ENCODE data around the gene UBE2G2. TPM values are rescaled to one million over a fixed set of nuclear protein-coding genes. Genes with fewer than 3 reads are reported as not detected.

The UBE2G2 gene
- total and polyA plus RNA-seq, 8 donors = 75.0 to 157 (median 131) TPM

DNA sequence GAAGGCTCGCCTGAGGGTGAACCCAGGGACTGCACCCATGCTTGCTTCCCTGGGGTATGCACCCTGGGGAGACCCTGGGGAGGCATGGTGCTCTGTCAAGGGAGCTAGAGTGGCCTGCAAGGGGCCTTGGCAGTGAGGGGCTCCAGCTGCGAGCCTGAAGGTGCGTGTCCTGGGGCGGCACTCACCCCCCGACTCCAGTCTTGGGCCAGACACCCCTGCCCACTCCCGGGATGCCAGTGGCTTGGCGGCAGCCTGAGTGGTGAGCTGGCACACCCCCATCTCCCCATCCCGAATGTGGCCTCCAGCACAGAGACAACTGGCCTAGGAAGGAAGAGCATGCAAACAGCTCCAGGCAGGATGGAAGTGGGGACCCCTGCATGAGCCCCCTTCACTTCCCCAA lies 13.6 kb upstream of the UBE2G2 start:
- Histone ChIP-seq H3K27me3 (no peaks in the 10 kb centered on the region), H3K36me3 (peaks cover 0 to 29% of the 10 kb centered on the region in 2 donors), H3K4me1 (peaks cover 0 to 43% of the 10 kb centered on the region in 2 donors), H3K4me3 (no peak overlapping the region), H3K9me3 (no peaks in the 10 kb centered on the region), H3K27ac (no peak overlapping the region)
- DNase-seq = no peak
- TF ChIP-seq, protein P1, sequence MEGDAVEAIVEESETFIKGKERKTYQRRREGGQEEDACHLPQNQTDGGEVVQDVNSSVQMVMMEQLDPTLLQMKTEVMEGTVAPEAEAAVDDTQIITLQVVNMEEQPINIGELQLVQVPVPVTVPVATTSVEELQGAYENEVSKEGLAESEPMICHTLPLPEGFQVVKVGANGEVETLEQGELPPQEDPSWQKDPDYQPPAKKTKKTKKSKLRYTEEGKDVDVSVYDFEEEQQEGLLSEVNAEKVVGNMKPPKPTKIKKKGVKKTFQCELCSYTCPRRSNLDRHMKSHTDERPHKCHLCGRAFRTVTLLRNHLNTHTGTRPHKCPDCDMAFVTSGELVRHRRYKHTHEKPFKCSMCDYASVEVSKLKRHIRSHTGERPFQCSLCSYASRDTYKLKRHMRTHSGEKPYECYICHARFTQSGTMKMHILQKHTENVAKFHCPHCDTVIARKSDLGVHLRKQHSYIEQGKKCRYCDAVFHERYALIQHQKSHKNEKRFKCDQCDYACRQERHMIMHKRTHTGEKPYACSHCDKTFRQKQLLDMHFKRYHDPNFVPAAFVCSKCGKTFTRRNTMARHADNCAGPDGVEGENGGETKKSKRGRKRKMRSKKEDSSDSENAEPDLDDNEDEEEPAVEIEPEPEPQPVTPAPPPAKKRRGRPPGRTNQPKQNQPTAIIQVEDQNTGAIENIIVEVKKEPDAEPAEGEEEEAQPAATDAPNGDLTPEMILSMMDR (IDR thresholded peaks at IDR 0.05) = no peak
- no peak for ATAC-seq
- intact Hi-C loops (cut with DNase I) = no loop called here

DNA sequence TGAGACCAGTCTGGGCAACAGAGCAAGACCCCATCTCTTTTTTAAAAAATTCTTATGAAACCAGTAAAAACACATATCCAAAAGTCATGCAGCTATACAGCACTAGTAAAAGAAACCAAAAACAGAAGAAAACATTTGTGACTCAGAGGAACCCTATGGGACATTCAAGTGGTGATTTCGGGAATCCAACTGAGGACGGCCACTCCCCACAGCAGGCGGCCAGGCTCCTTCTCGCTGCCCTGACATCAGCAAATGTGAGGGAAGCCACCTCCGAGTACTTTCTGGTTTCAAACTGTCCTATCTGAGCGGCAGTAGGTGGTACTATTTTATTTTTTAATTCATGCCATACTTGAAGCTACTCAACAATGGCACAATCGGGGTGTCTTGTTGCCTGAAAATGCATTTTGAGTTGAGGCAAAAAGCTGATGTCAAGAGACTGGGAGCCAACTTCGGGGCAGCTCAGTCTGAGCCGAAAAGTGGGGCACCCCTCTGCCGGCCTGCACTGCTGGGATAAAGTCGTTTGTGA lies 12.9 kb upstream of the UBE2G2 start:
- H3K9me3 ChIP-seq = no peaks in the 10 kb centered on the region
- intact Hi-C loops (cut with DNase I) = no loop called here
- TF ChIP-seq, protein P1 (IDR thresholded peaks at IDR 0.05) = no peak
- peaks cover 0 to 43% of the 10 kb centered on the region in 2 donors for H3K4me1 ChIP-seq
- DNase-seq (no peak), ATAC-seq (no peak)
- peaks cover 0 to 35% of the 10 kb centered on the region in 2 donors for H3K36me3 ChIP-seq
- no peak overlapping the region for H3K27ac ChIP-seq
- no peaks in the 10 kb centered on the region for H3K27me3 ChIP-seq
- H3K4me3 ChIP-seq = no peak overlapping the region

DNA sequence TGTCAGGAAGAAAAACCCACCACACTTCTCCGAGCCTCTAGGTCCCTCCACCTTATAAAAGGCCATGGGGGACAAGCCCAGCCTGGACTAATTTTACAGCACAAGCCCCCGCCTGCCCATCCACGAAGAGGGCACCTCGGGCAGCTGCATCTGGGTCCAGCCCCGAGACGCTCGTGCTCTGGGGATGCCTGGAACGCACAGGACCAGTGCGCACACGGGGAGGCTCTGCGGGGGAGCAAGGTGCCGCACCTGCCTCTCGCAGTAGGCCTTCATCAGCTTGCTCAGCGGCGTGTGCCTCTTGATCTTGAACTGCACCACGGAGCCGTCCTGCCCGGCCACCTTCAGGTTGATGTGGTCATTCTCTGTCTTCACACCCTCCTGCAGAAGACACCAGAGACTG lies 12.1 kb upstream of the UBE2G2 start:
- TF ChIP-seq, protein P1 (IDR thresholded peaks at IDR 0.05) = no peak
- no peak overlapping the region for H3K4me3 ChIP-seq
- H3K4me1 ChIP-seq = peaks cover 0 to 39% of the 10 kb centered on the region in 2 donors
- H3K36me3 ChIP-seq = peaks cover 0 to 44% of the 10 kb centered on the region in 2 donors
- intact Hi-C loops (cut with DNase I) = no loop called here
- DNase-seq = no peak
- no peaks in the 10 kb centered on the region for H3K9me3 ChIP-seq
- no peaks in the 10 kb centered on the region for H3K27me3 ChIP-seq
- no peak overlapping the region for H3K27ac ChIP-seq
- ATAC-seq = no peak

DNA sequence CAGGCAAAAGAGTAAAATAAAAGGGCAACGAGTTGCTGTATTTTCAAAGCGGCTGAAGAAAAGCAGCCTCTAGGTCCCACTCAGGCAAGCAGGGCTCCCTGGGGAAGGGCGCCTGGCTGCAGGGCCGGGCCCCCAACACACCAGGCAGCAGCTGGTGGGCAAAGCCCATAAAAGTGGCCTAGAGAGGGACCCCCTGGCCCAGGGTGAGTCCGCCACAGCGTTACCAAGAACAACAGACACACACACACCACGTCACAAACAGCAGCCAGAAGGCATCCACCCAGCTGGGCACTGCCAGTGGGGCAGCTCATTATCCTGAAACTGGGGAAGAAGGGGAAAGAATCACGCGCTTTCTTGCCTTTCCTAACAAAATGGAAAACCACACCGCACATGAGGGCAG lies 11.5 kb upstream of the UBE2G2 start:
- intact Hi-C loops (cut with DNase I) = no loop called here
- no peak for DNase-seq
- TF ChIP-seq, protein P1 (IDR thresholded peaks at IDR 0.05) = no peak

DNA sequence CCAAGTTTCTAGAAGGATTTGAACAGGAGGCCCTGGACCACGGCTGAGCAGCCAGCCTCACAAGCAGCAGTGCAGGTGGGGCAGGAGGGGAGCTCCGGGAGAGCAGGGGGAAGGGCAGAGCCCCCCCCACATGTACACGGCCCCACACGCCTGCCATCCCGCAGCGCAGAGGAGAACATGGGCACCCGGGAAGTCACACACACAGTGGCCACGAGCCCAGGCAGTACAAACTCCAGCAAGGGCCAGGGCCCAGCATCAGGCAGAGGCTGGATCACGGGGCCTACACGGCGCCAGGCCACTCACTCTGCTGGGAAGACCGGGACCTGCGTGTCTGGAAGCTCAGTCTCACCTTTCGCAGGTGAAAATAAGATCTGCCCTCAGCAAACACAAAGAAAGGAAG lies 11.0 kb upstream of the UBE2G2 start:
- TF ChIP-seq, protein P1 (IDR thresholded peaks at IDR 0.05) = no peak
- no peak for ATAC-seq
- Histone ChIP-seq H3K4me1 (peaks cover 0 to 34% of the 10 kb centered on the region in 2 donors), H3K36me3 (peaks cover 0 to 55% of the 10 kb centered on the region in 2 donors), H3K27me3 (no peaks in the 10 kb centered on the region), H3K27ac (no peak overlapping the region), H3K9me3 (no peaks in the 10 kb centered on the region), H3K4me3 (no peak overlapping the region)
- intact Hi-C loops (cut with DNase I) = no loop called here
- DNase-seq = no peak

More for the DNA sequence above, 11.5 kb upstream of the UBE2G2 start:
- H3K4me3 ChIP-seq = no peak overlapping the region
- peaks cover 0 to 34% of the 10 kb centered on the region in 2 donors for H3K4me1 ChIP-seq
- H3K27ac ChIP-seq = no peak overlapping the region
- H3K9me3 ChIP-seq = no peaks in the 10 kb centered on the region
- ATAC-seq = no peak
- H3K27me3 ChIP-seq = no peaks in the 10 kb centered on the region
- H3K36me3 ChIP-seq = peaks cover 0 to 50% of the 10 kb centered on the region in 2 donors
